Aorta (tissue), 5 donors: ENCODE measurements around the gene ZMIZ1. TPM values are rescaled to one million over a fixed set of nuclear protein-coding genes. Genes with fewer than 3 reads are reported as not detected.
A peak's percentile ranks its signal among the peaks of the same experiment; 100 is the strongest.

Source experiments
- ATAC-seq: fragments of 200-7000 bp; cut with Tn5 transposase; one replicate; pipeline ENCODE4 v1.9.1; 2022; ENCODE audit warnings: moderate library complexity; ENCODE audit not compliant: low FRiP score
- DNase-seq, 2 donors: peaks; one replicate each; pipeline ENCODE4 v3.0.0-alpha.2; 2020
- H3K27ac ChIP-seq, 2 donors: one replicate each; pipeline ENCODE4 v1.5.1; 2013; ENCODE audit warnings: low read length in 2 of 2, mild to moderate bottlenecking in 2 of 2, moderate library complexity in 2 of 2, control low read depth in 1 of 2, inconsistent platforms in 1 of 2, low read depth in 1 of 2
- H3K27me3 ChIP-seq, 2 donors: one replicate each; pipeline ENCODE4 v1.6.1; 2013; ENCODE audit warnings: control low read depth in 1 of 2, low read length in 1 of 2, mild to moderate bottlenecking in 1 of 2, moderate library complexity in 1 of 2; ENCODE audit not compliant: insufficient read depth in 2 of 2, control insufficient read depth in 1 of 2
- H3K36me3 ChIP-seq, 2 donors: one replicate each; pipeline ENCODE4 v1.6.1; 2013; ENCODE audit warnings: control low read depth in 1 of 2, low read length in 1 of 2, mild to moderate bottlenecking in 1 of 2; ENCODE audit not compliant: insufficient read depth in 2 of 2, control insufficient read depth in 1 of 2
- H3K4me1 ChIP-seq, 2 donors: one replicate each; pipeline ENCODE4 v1.6.1; 2013; ENCODE audit warnings: low read length in 2 of 2, control low read depth in 1 of 2, mild to moderate bottlenecking in 1 of 2, moderate library complexity in 1 of 2; ENCODE audit not compliant: insufficient read depth in 2 of 2, control insufficient read depth in 1 of 2
- H3K4me3 ChIP-seq, 2 donors: one replicate each; pipeline ENCODE4 v1.5.1; 2013; ENCODE audit warnings: low read length in 2 of 2, control low read depth in 1 of 2, mild to moderate bottlenecking in 1 of 2
- H3K9me3 ChIP-seq: one replicate; pipeline ENCODE4 v1.6.1; 2013; ENCODE audit warnings: mild to moderate bottlenecking, low read length; ENCODE audit not compliant: control insufficient read depth
- WGBS, 2 donors: extraction: QIAGEN DNeasy Blood & Tissue Kit; methylation state at CpG; one replicate each; pipeline ENCODE4 v1.1.7; 2013; 5-methylcytosine and 5-hydroxymethylcytosine counted together
- intact Hi-C, 2 donors: fragments of 100-400 bp; cut with DNase I; formaldehyde crosslinking; loops; one replicate each; pipeline versions ENCODE4 v1.14.2 to v1.15.0; 2022
- polyA plus RNA-seq, 2 donors: library from polyadenylated mRNA; stranded (reverse); fragments of 200-250 nt; gene quantifications; one replicate each; pipeline ENCODE4 v1.2.3, GENCODE V29; 2013
- total RNA-seq, 2 donors: library from RNA; stranded (reverse); fragmentation: NEBNext Ultra II Directional; extraction: Animal tissue kit (Norgen Biotek cat#: 25700); gene quantifications; one replicate each; pipeline ENCODE4 v1.2.1, GENCODE V29; 2021
- donor health status: healthy with polysubstance abuse.
- donor health status: Bipolar disorder and iron deficiency.
- donor health status: DM: no; HTN: no; CAD: no.
- donor health status: DM: no; HTN: no; CAD: no.
- donor health status: DM: yes; HTN: yes; CAD: no.

The ZMIZ1 gene
- total and polyA plus RNA-seq, 4 donors: 7.8 to 84.1 (median 28.2) TPM

DNA sequence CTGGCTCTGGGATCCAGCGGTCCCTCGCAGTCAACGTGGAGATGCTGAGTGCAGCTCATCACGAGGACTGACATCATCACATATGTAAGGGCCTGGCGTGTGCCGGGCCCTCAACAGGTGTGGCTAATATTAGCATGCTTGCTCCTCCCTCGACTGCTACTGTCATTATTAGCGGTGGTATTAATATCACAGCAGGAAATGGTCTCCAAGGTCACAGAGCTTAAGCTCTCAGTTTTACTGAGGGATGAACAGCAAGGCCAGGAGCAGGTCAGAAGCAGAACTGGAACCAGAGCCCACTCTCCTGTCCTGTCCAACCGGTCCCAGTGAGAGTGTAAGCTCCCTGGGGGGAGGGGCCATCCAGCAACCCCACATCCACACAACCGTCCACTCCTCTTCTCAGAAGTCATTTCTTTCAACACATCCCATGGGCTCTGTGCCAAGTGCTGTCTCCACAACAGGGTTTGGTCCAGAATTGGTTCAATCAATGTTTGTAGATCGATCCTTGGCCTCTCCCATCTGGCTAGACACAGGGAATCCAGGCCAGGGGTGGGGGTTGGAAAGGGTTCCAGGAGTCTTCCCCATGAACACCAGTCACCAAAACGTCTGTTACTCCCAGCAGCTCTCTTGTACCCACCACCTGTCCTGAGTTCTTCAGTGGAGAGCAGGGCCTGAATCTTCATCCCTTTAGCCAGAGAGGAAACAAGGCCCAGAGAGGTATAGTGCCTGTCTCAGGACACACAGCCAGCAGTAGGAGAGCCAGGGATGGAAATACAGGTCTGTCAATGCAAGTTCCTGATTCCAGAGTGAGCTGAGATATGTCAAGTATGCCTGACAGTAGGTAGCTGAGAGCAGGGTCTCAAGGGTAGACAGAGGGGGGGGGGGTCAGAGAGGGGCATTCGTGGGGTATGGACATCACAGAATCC is 45.3 kb upstream of the ZMIZ1 start:
- H3K4me3 ChIP-seq: no peak overlapping the region
- H3K4me1 ChIP-seq: no peaks in the 10 kb centered on the region
- H3K27ac ChIP-seq: no peak overlapping the region
- H3K36me3 ChIP-seq: no peaks in the 10 kb centered on the region
- DNase-seq (peak; percentile 44 to 72), ATAC-seq (no peak)
- 87 to 89% methylated on average over 13 of the region's 13 CpGs for WGBS, 2 donors
- intact Hi-C loops: no loop called here
- H3K9me3 ChIP-seq: no peaks in the 10 kb centered on the region
- H3K27me3 ChIP-seq: no peaks in the 10 kb centered on the region

DNA sequence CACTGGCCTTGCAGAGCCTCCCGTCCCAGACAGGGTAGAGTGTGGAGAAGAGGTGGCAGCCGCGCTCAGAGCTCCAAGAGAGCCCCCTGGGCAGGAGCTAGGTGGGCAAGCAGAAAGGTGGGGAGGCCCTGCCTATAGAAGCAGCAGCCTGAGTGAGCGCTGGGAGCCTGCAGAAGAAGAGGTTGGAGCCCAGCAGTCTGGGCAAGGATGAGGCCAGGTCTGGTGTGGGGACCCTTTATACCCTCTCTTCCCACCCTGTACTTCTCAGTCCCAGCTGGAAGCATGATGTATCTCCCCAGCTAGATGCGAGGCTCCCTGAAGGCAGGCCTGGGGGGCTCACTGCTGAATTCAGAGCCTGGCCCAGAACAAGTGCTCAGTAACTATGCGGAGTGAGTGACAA is 44.5 kb upstream of the ZMIZ1 start:
- intact Hi-C loops: no loop called here
- no peaks in the 10 kb centered on the region for H3K4me1 ChIP-seq
- ATAC-seq (no peak), DNase-seq (peak; percentile 32 to 40)
- WGBS, 2 donors: 96 to 98% methylated on average over 6 of the region's 6 CpGs
- no peak overlapping the region for H3K27ac ChIP-seq
- no peaks in the 10 kb centered on the region for H3K36me3 ChIP-seq
- no peak overlapping the region for H3K4me3 ChIP-seq
- H3K9me3 ChIP-seq: no peaks in the 10 kb centered on the region
- H3K27me3 ChIP-seq: no peaks in the 10 kb centered on the region

DNA sequence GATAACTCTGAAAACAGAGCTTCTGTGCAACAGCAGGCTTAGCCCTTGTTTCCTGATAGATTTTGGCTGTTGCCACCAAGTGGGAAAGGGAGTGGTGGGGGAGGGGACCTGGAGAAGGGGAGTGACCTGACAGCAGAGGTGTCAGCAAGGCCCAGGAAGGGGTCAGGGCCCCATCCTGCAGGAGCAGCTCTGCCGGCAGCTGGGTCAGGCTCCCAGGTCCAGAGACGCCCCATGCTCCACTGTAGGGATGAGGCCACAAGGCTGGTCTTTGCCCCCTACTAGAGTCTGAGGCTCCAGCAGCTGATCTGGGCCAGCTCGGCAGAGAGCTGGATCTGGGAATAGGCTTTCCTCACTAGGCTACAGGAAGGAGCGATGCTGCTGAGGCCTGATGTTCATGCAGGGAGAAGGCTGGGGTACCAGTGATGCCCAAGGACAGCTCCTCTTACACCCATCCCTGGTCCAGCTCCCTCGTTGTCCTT is 44.0 kb upstream of the ZMIZ1 start:
- Histone ChIP-seq H3K4me3 (no peak overlapping the region), H3K27me3 (no peaks in the 10 kb centered on the region), H3K9me3 (no peaks in the 10 kb centered on the region), H3K36me3 (no peaks in the 10 kb centered on the region), H3K4me1 (no peaks in the 10 kb centered on the region), H3K27ac (no peak overlapping the region)
- WGBS, 2 donors: 88 to 90% methylated on average over 5 of the region's 5 CpGs
- ATAC-seq: no peak
- DNase-seq: peak; percentile 27 to 39
- intact Hi-C loops: no loop called here

DNA sequence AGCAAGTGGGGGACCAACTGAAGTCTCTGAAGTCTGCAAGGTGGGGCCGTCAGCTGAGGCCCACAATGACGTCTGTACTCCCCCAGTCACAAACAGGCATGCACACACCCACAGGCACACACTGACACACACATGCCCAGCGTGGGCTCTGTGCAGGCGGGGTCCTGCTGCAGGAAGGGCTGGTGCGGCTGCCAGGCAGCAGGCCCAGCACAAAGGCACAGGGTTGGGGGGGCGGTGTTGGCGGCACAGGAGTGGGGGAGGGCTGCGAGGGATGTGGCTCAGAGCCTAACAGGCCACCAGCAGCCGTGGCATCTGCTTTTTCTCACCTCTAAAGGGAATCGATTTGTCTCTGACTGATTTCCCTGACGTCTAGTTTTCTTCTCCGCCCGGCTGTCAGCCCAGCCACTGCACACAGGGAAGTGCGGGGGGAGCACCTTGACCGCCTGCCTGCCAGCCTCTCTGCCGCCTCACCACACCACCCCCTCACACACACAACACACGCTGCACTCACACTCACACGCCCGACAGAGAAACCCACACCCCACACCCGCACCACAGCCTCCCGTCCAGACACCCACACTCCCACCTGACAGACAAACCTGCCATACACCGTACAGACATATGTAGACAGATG is 43.5 kb upstream of the ZMIZ1 start:
- Histone ChIP-seq H3K9me3 (no peaks in the 10 kb centered on the region), H3K4me1 (no peaks in the 10 kb centered on the region), H3K36me3 (no peaks in the 10 kb centered on the region), H3K27ac (no peak overlapping the region), H3K27me3 (no peaks in the 10 kb centered on the region), H3K4me3 (no peak overlapping the region)
- ATAC-seq: no peak
- 61 to 64% methylated on average over 22 of the region's 22 CpGs for WGBS, 2 donors
- intact Hi-C loops: no loop called here
- DNase-seq: peak; percentile 38 to 65

DNA sequence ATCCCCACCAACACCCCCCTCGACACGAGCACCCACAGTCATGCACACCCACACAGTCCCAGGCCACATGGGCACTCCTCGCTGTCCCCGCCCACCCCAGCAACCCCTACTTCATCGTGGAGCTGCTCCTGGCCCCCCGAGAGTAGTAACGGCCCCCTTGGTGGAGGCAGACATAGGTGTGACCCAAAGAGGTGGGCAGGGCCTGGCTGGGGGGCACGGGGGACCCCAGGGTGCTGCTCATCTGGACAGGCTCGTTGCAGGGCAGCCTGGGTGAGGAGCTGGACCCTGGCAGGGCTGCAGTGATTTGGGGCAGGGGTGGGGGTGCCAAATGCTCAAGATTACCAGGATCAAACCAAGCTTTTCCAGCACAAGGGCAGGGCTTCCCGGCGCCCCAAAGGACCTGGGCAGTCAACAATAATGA is 42.4 kb upstream of the ZMIZ1 start:
- DNase-seq: peak; percentile 39 to 66
- Histone ChIP-seq H3K4me3 (no peak overlapping the region), H3K36me3 (no peaks in the 10 kb centered on the region), H3K9me3 (no peaks in the 10 kb centered on the region), H3K27me3 (no peaks in the 10 kb centered on the region), H3K4me1 (no peaks in the 10 kb centered on the region), H3K27ac (no peak overlapping the region)
- intact Hi-C loops: no loop called here
- no peak for ATAC-seq
- 94% methylated on average over 11 of the region's 11 CpGs for WGBS, 2 donors

DNA sequence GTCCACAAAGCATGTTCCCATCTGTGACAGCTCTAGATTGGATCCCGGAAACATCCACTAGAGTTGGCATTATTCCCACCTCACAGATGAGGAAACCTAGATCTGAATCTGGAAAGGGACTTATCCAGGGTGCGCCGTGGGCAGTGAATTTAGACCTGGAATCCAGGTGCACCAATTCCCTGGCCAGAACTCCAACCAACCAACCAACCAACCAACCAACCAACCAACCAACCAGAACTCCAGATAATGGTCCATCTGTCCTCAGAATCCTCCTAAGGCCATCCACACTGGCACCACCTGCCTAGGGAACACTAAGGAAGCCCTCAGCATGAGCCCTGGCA is 42.0 kb upstream of the ZMIZ1 start:
- ATAC-seq (no peak), DNase-seq (no peak)
- Histone ChIP-seq H3K27me3 (no peaks in the 10 kb centered on the region), H3K27ac (no peak overlapping the region), H3K9me3 (no peaks in the 10 kb centered on the region), H3K4me1 (no peaks in the 10 kb centered on the region), H3K36me3 (no peaks in the 10 kb centered on the region), H3K4me3 (no peak overlapping the region)
- intact Hi-C loops: no loop called here
- 96 to 98% methylated on average over 3 of the region's 3 CpGs for WGBS, 2 donors

DNA sequence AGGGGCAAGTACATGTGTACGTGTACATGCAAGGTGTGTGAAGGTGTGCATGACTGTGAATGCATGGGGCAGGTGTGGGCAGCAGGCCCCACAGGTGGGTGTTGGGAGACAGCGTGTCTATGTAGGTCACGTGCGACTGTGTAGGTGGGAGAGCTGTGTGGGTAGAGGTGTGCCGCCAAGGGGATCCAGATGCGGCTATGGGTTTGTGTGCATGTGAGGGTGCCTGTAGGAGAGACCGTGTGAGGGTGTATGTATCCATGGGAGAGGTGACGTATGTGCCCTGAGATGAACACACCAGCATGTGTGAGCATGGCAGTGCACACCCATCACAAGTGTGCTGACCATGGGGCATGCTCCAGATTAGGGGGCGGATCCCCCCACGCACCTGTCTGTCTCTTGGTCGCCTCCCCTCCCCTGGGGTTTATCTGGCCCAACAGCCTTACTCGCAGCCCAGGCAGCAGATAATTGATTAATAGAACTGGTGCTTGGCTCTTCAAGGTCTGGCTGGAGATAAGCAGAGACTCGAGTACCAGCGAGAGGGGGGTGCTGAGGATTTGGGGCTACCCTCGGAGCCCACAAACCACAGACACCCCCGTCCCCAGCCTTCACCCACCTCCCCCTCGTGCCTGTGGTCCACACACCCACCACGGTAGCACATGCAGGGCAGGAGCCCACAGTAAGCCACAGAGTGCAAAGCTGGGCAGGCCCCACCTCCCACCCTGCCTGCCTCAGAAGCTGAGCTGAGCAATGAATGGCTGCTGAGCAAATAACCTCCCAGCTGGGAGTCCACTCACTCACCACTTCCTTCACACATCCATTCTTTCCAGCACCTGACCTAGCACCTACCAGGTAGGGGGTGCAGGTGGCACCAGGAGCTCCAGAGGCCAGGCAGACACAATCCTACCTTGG is 41.4 kb upstream of the ZMIZ1 start:
- Histone ChIP-seq H3K27me3 (no peaks in the 10 kb centered on the region), H3K4me3 (no peak overlapping the region), H3K36me3 (no peaks in the 10 kb centered on the region), H3K4me1 (no peaks in the 10 kb centered on the region), H3K9me3 (no peaks in the 10 kb centered on the region), H3K27ac (no peak overlapping the region)
- intact Hi-C loops: no loop called here
- peak; percentile 45 to 66 for DNase-seq
- no peak for ATAC-seq
- WGBS, 2 donors: 85 to 90% methylated on average over 18 of the region's 18 CpGs

DNA sequence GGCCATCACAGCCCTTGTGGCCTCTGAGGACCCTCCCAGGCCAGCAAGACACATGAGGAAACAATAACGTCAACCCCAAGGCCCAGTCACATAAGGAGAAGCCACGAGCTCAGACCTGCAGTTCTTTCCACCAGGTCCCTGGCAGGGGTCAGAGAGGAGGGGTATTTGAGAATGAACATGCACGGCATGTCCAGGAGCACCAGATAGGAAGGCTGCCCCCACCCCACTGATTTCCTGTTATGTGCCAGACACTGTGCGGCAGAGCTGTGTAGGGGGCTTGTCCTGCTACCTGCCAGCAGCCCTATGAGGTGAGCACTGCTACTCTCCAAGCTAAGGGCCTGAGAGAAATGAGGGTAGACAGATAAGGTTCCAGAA is 40.7 kb upstream of the ZMIZ1 start:
- intact Hi-C loops: no loop called here
- H3K27ac ChIP-seq: no peak overlapping the region
- no peaks in the 10 kb centered on the region for H3K9me3 ChIP-seq
- DNase-seq: peak; percentile 30 to 66
- H3K4me1 ChIP-seq: no peaks in the 10 kb centered on the region
- H3K4me3 ChIP-seq: no peak overlapping the region
- no peaks in the 10 kb centered on the region for H3K27me3 ChIP-seq
- WGBS, 2 donors: 94 to 96% methylated on average over 4 of the region's 4 CpGs
- no peaks in the 10 kb centered on the region for H3K36me3 ChIP-seq
- no peak for ATAC-seq
